Spleen (tissue), 11 donors: ENCODE results near the gene EFNA3. TPM values are rescaled to one million over a fixed set of nuclear protein-coding genes. Genes with fewer than 3 reads are reported as not detected.

Experiments
- DNase-seq: peaks from one replicate; pipeline ENCODE4 v3.0.0-alpha.2; 2020
- H3K27ac ChIP-seq, 8 donors: fragments of 200-600 bp; sonication (generic) in 7 of 8; 1 replicate in 4 of 8; 2 replicates in 4 of 8; pipeline versions ENCODE4 v1.5.0 to v1.8.0; 2016 to 2021; ENCODE audit warnings: inconsistent platforms in 4 of 8, mild to moderate bottlenecking in 4 of 8, moderate library complexity in 1 of 8
- H3K27me3 ChIP-seq, 7 donors: fragments of 200-600 bp; sonication (generic) in 6 of 7; replicated peaks in 1 of 7; 1 replicate in 4 of 7; 2 replicates in 3 of 7; pipeline versions ENCODE4 v1.5.0 to v1.8.0; 2016 to 2021; ENCODE audit warnings: inconsistent platforms in 3 of 7, mild to moderate bottlenecking in 1 of 7
- H3K36me3 ChIP-seq, 6 donors: fragments of 200-600 bp; sonication (generic) in 5 of 6; 1 replicate in 4 of 6; 2 replicates in 2 of 6; pipeline versions ENCODE4 v1.5.0 to v1.8.0; 2016 to 2021; ENCODE audit warnings: inconsistent platforms in 2 of 6
- H3K4me1 ChIP-seq, 6 donors: fragments of 200-600 bp; sonication (generic) in 5 of 6; 1 replicate in 3 of 6; 2 replicates in 3 of 6; pipeline versions ENCODE4 v1.5.0 to v1.8.0; 2016 to 2021; ENCODE audit warnings: inconsistent platforms in 3 of 6
- H3K4me3 ChIP-seq, 8 donors: fragments of 200-600 bp; sonication (generic) in 7 of 8; 1 replicate in 4 of 8; 2 replicates in 4 of 8; pipeline versions ENCODE4 v1.5.0 to v1.8.0; 2016 to 2021; ENCODE audit warnings: inconsistent platforms in 4 of 8, mild to moderate bottlenecking in 4 of 8, moderate library complexity in 2 of 8
- H3K9me3 ChIP-seq, 8 donors: fragments of 200-600 bp; sonication (generic) in 7 of 8; 1 replicate in 4 of 8; 2 replicates in 4 of 8; pipeline versions ENCODE4 v1.5.0 to v1.8.0; 2016 to 2021; ENCODE audit warnings: inconsistent platforms in 4 of 8
- CTCF ChIP-seq, 11 experiments: fragments of 200-600 bp in 7 of 11; fragments of 450-650 bp in 4 of 11; sonication (generic) in 4 of 11; IDR thresholded peaks in 8 of 11; conservative IDR thresholded peaks in 3 of 11; 1 replicate in 7 of 11; 2 replicates in 4 of 11; pipeline versions ENCODE4 v1.4.0 to v1.8.0; 2016 to 2021; ENCODE audit warnings: antibody characterized with exemption in 11 of 11, inconsistent platforms in 4 of 11, mild to moderate bottlenecking in 1 of 11
- POLR2A ChIP-seq, 3 donors: fragments of 450-650 bp; IDR thresholded peaks; one replicate each; pipeline ENCODE4 v1.5.1; 2017; ENCODE audit warnings: antibody characterized with exemption in 3 of 3, mild to moderate bottlenecking in 1 of 3
- POLR2AphosphoS5 ChIP-seq, 3 donors: sonication (generic); formaldehyde crosslinking; IDR thresholded peaks; one replicate each; pipeline ENCODE4 v1.5.1; 2017; ENCODE audit warnings: antibody characterized with exemption in 3 of 3
- WGBS, 5 donors: extraction: QIAGEN DNeasy Blood & Tissue Kit in 3 of 5; methylation state at CpG; one replicate each; pipeline versions ENCODE4 v1.1.5 to v1.1.7; 2013 to 2018; 5-methylcytosine and 5-hydroxymethylcytosine counted together
- intact Hi-C: fragments of 100-400 bp; cut with DNase I; formaldehyde crosslinking; loops from one replicate; pipeline ENCODE4 v1.15.0; 2023; ENCODE audit warnings: low total_unique reads
- polyA plus RNA-seq, 3 donors: library from polyadenylated mRNA; stranded (reverse); fragments of 200-250 nt; gene quantifications; one replicate each; pipeline ENCODE4 v1.2.1, GENCODE V29; 2013
- total RNA-seq, 7 donors: library from RNA; depleted of rRNA in 3 of 7; stranded (reverse); fragments of >200 nt in 3 of 7; fragmentation: NEBNext Ultra II Directional in 4 of 7; extraction: Animal tissue kit (Norgen Biotek cat#: 25700) in 4 of 7; gene quantifications; one replicate each; pipeline versions ENCODE4 v1.1.0 to v1.2.1, GENCODE V29; 2016 to 2021
- donor health status: healthy with polysubstance abuse.
- donor health status: DM: no; HTN: no; CAD: no; lungs with moderate emphysema.
- donor health status: DM: no; HTN: no; CAD: no.
- donor health status: Bipolar disorder and iron deficiency.
- donor health status: healthy.
- donor health status: DM: no; HTN: no; CAD: no.
- donor health status: DM: yes; HTN: yes; CAD: no.

The EFNA3 gene
- total and polyA plus RNA-seq, 10 donors: 1.4 to 4.3 (median 1.9) TPM; not detected in 1

DNA sequence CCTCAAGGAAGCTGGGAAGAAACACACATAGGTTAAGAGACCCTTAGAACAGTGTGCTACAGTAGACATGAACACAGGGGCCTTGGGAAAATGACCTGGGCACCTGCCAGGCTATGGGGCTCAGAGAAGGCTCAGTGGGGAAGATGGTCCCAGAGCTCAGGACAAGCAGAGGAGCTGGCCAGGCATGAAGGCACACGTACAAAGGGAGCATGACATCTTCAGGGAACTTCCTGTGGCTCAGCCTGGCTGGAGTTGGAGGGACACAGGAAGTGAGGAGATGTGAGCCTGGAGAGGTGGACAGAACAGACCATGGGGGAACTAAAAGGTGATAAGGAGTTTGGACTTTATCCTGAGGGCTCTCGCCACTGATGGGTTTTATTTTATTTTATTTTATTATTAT lies 53.2 kb downstream of the EFNA3 start:
- Histone ChIP-seq H3K27me3 (peaks cover 0 to 36% (median 30%) of the 10 kb centered on the region in 7 donors), H3K27ac (no peak overlapping the region), H3K4me3 (no peak overlapping the region), H3K9me3 (no peaks in the 10 kb centered on the region), H3K4me1 (peaks cover 33 to 71% (median 45%) of the 10 kb centered on the region in 6 donors), H3K36me3 (peaks cover 0 to 18% (median 0%) of the 10 kb centered on the region in 6 donors)
- 49 to 71% (median 63%) methylated on average over 2 of the region's 2 CpGs for WGBS, 5 donors
- intact Hi-C loops: no loop called here
- DNase-seq: no peak
- TF ChIP-seq POLR2A (IDR thresholded peaks at IDR 0.05) (no peak), POLR2AphosphoS5 (IDR thresholded peaks at IDR 0.05) (no peak), CTCF (IDR thresholded peaks at IDR 0.05 in 8 of 11, conservative IDR thresholded peaks at IDR 0.05 in 3 of 11) (no peak)

- TF ChIP-seq CTCF (IDR thresholded peaks at IDR 0.05 in 8 of 11, conservative IDR thresholded peaks at IDR 0.05 in 3 of 11) (no peak), POLR2A (IDR thresholded peaks at IDR 0.05) (no peak), POLR2AphosphoS5 (IDR thresholded peaks at IDR 0.05) (no peak)
- H3K36me3 ChIP-seq: peaks cover 0 to 31% (median 0%) of the 10 kb centered on the region in 6 donors
- no peaks in the 10 kb centered on the region for H3K9me3 ChIP-seq
- peaks cover 32 to 71% (median 44%) of the 10 kb centered on the region in 6 donors for H3K4me1 ChIP-seq
- peaks cover 0 to 16% (median 12%) of the 10 kb centered on the region in 7 donors for H3K27me3 ChIP-seq
- intact Hi-C loops: no loop called here
- H3K27ac ChIP-seq: peak overlapping the region in 3 of 8 donors; percentile 95 to 98 (median 97)
- WGBS, 5 donors: 77 to 92% (median 86%) methylated on average over 6 to 7 of the region's 7 CpGs
- no peak overlapping the region for H3K4me3 ChIP-seq
- DNase-seq: peak; percentile 71
Observed at GRCh38 chr1:155133799-155134281, 55.2 kb downstream of the EFNA3 start.

DNA sequence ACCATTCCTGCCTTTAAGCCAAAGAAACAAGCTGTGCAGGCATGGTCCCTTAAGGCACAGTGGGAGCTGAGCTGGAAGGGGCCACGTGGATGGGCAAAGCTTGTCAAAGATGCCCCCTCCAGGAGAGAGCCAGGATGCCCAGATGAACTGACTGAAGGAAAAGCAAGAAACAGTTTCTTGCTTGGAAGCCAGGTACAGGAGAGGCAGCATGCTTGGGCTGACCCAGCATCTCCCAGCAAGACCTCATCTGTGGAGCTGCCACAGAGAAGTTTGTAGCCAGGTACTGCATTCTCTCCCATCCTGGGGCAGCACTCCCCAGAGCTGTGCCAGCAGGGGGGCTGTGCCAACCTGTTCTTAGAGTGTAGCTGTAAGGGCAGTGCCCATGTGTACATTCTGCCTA lies 55.7 kb downstream of the EFNA3 start:
- TF ChIP-seq POLR2AphosphoS5 (IDR thresholded peaks at IDR 0.05) (no peak), CTCF (IDR thresholded peaks at IDR 0.05 in 8 of 11, conservative IDR thresholded peaks at IDR 0.05 in 3 of 11) (no peak), POLR2A (IDR thresholded peaks at IDR 0.05) (no peak)
- H3K27ac ChIP-seq: peak overlapping the region; percentile 94 to 98 (median 96)
- no peak for DNase-seq
- H3K9me3 ChIP-seq: no peaks in the 10 kb centered on the region
- H3K4me3 ChIP-seq: peak overlapping the region in 2 of 8 donors; percentile 67 to 92
- intact Hi-C loops: no loop called here
- WGBS, 5 donors: 58 to 94% (median 79%) methylated on average over 1 of the region's 1 CpG
- peaks cover 0 to 33% (median 0%) of the 10 kb centered on the region in 6 donors for H3K36me3 ChIP-seq
- H3K4me1 ChIP-seq: peaks cover 35 to 71% (median 44%) of the 10 kb centered on the region in 6 donors
- peaks cover 0 to 11% (median 7%) of the 10 kb centered on the region in 7 donors for H3K27me3 ChIP-seq

- H3K36me3 ChIP-seq: peaks cover 0 to 33% (median 0%) of the 10 kb centered on the region in 6 donors
- intact Hi-C loops: no loop called here
- TF ChIP-seq POLR2AphosphoS5 (IDR thresholded peaks at IDR 0.05) (no peak), POLR2A (IDR thresholded peaks at IDR 0.05) (no peak), CTCF (IDR thresholded peaks at IDR 0.05 in 8 of 11, conservative IDR thresholded peaks at IDR 0.05 in 3 of 11) (no peak)
- H3K27me3 ChIP-seq: peaks cover 0 to 5% (median 1%) of the 10 kb centered on the region in 7 donors
- 16 to 40% (median 22%) methylated on average over 18 of the region's 18 CpGs for WGBS, 5 donors
- no peaks in the 10 kb centered on the region for H3K9me3 ChIP-seq
- peaks cover 33 to 71% (median 48%) of the 10 kb centered on the region in 6 donors for H3K4me1 ChIP-seq
- DNase-seq: peak; percentile 89
- H3K27ac ChIP-seq: peak overlapping the region; percentile 94 to 98 (median 96)
- H3K4me3 ChIP-seq: peak overlapping the region; percentile 55 to 92 (median 70)
Observed at GRCh38 chr1:155134880-155135414, 56.3 kb downstream of the EFNA3 start.
